ENCODE measurements around the gene XRCC1.
"Not testable (repeated sequence)": the region's sequence is repeated elsewhere in the genome, so short reads cannot be mapped to it uniquely, and the experiment has no call there.

XRCC1 gene

DNA sequence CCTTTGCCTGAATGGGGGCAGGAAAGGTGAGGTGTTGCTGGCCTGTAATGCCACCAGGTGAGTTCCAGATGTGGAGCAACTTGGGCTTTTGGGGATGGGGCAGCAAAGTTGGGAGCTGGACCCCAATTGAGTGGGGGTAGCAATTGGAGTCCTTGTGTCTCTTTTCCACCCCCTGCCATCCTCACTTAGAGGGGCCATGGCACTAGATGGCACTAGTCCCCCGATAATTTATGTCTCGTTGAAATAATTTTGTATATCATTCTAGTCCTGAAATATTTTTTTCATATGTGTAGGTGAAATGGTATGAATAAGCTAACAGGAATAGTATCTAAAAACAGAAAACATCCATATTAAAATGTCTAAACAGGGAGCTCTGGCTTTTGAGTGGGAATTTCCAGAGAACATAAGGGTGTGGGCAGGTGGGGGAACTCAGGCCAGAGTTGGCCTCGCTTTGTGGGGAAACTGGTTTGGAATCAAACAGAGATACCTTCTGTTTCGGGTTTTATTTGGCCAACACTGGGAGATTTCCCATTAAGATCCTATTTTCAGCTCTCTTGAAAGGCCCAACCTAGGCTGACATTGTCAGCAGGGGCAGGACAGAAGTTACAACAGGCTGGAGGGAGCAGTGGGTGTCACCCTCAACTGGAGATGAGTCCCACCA lies 24.4 kb upstream of the XRCC1 start:
- DNase-seq = no peak

DNA sequence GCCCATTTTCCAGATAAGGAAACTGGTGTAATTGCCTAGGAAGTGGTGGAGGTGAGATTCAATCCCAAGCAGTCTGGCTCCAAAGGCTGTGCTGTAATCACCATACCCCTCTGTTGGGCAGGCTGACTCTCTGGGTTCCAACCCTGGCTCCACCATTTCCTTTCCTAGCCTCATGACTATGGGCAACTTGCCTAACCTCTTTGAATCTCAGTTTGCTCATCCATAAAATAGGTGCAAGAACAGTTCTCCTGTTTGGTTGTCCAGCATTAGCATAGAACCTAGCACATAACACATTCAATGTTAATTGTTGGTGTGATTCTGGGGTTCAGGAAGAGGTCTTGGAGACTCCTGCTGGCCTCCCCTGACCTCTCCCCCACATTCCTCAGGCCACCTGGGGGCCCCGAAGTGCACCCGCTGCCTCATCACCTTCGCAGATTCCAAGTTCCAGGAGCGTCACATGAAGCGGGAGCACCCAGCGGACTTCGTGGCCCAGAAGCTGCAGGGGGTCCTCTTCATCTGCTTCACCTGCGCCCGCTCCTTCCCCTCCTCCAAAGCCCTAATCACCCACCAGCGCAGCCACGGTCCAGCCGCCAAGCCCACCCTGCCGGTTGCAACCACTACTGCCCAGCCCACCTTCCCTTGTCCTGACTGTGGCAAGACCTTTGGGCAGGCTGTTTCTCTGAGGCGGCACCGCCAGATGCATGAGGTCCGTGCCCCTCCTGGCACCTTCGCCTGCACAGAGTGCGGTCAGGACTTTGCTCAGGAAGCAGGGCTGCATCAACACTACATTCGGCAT lies 23.3 kb upstream of the XRCC1 start:
- DNase-seq = no peak

DNA sequence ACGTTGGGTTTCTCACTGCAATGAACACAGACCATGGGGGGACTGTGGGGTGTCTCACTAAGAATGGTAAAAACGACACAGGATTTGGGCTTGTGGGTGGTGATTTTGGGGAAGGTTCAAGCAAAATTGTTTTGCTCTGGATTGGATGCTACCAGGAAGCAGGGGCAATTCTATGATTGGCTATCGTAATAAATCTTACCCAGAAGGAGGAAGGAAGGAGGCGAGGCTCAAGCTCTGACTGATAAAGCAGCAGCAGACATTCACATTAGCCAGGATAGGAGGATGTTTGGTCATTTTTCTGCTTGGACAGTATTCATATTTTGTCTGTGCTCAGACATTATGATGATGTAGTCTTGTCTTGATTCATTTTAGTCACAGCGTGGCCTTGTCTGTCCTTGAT lies 22.5 kb upstream of the XRCC1 start:
- DNase-seq = no peak

DNA sequence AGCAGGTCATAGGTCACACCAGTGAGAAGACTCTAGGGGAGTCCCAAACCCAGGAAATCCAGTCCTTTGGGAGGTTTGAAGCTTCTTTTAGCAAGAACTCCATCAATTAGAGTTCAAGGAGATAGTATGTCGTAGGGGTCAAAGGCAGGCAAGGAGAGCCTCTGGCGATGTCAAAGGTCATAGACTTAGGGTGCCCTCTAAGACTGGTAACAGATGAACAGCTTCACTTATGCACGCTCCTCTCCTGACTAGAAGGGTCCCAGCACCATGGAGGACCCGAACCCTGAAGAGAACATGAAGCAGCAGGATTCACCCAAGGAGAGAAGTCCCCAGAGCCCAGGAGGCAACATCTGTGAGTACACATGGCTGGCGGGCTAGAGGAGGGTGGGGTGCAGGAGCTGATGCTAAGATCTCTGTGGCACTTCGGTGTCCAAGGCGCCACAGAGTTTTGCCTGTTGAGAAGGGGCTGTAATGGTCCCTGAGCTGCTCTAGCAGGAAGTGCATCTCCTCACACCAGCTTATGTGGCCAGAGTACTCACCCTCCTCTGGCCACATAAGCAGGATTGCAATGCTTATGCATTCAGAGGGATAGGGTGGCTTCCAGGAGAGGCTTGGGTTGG lies 21.6 kb upstream of the XRCC1 start:
- no peak for DNase-seq

DNA sequence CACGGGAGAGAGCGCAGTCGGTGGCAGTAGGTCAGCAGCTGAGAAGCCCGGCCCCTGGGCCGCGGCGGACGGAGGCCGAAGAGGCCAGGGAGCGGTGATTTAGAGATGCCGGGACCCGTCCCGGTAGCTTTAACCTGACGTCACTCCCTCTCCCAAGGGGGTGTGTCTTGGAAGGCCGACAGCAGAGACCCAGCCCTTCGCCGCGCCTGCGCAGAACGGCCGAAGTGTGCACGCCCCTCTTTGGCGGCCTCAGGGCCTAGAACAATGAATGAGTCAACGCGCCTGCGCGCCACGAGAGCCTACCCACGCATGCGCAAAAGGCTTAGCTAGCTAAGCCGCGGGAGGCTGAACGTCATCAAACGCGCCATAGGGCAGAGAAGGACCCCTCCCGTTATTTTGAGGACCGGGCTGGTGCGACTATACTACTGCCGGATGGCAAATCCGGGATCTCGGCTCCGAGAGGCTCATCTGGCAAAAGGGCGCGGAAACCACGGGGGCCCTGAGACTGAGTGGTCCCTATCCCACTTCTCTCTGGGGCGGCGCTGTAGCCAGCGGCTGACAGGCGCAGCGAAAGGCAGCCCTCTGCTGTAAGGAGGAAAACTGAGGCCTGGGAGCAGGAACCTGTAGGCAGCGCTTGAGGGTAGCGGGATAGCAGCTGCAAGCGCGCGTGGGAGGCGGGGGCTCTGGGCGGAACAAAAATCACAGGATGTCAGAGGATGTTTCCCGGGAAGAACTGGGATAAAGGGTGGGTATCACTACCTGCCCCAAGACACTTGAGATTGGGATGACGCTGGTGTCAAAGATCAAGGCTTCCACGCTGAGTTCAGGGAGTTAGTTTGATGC lies 20.9 kb upstream of the XRCC1 start, which contains the start of the genes IRGQ and ZNF576:
Gene IRGQ (minus strand): TSS at position 136 of the 843 bp plus-strand sequence. CDS start 796 bp downstream, outside the sequence.
Gene ZNF576 (plus strand): TSS at position 597 of the 843 bp plus-strand sequence. CDS start 514 bp downstream, outside the sequence.
- peak; percentile 99 for DNase-seq

DNA sequence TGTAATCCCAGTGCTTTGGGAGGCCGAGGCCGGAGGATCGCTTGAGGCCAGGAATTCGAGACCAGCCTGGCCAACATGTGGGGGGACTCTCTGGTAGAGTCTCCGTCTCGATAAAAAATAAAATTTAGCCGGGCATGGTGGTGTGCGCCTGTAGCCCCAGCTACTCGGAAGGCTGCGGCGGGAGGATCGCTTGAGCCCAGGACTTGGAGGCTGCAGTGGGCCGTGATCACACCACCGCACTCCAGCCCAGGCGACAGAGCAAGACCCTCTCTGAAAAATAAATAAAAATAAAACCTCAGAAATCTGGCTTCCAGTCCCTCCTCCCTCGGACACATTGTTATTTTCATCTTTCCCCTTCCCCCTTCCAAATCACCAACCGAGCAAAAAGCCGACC lies 20.3 kb upstream of the XRCC1 start:
- DNase-seq = no peak

DNA sequence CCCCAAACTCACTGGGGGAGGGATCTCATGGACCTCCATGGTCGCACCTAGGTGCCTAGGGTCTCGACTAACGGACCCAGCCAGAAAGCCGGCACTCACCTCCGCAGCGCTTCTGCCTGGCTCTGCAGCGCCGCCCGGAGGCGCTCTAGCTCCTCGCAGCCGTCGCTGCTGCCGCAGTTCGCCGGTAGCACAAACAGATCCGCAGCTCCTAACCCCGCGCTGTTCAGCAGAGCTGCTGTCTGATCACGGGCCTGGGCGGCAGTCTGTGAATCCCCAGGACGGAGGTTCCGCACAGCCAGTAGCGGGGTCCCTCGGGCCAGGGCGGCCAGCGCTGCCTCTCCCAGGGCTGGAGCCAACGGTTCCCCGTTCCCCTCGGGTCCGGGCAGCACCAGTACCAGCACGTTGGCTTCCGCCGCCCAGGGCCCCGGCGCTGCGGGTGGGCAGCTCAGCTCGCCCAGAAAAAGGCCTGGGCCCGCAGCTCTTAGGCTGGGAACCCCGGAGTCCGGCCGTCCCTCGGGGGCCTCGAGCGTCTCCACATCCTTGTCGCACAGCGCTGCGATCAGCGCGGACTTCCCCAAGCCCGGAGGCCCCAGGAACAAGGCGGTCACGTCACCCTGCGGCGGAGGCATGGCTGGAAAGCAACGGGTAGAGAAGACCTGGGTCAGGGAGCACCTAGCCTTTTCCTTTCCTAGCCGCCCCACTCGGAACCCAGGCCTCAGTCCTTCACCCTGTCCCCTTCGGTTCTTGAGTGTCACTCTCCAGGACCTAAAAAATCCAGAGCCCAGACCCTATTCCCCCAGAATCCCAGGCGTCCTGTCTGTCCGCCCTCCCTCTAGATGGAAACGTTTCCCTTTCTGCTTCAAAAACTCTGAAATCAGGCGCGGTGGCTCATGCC lies 19.6 kb upstream of the XRCC1 start:
- peak; percentile 47 for DNase-seq

DNA sequence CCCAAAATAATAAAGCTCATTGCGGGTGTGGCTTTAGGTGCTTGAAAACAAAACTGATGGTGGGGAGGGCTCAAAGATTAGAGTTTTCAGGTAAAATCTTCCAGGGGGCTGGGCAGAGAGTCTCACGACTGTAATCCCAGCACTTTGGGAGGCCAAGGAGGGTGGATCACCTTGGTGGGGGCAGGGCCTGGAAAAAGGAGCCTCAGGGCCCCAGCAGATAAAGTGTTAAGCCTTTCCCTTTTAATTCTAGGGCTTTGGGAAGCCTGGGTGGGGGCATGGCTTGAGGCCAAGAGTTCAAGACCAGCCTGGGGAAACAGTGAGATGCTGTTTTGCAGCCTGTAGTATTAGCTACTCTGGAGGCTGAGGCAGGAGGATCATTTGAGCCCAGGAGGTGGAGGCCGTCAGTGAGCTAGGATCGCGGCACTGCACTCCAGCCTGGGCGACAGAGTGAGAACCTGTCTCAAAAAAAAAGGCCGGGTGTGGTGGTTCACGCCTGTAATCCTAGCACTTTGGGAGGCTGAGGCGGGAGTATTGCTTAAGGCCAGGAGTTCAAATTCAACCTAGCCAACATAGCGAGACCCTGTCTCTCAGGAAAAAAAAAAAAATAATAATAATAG lies 18.9 kb upstream of the XRCC1 start:
- DNase-seq = no peak

DNA sequence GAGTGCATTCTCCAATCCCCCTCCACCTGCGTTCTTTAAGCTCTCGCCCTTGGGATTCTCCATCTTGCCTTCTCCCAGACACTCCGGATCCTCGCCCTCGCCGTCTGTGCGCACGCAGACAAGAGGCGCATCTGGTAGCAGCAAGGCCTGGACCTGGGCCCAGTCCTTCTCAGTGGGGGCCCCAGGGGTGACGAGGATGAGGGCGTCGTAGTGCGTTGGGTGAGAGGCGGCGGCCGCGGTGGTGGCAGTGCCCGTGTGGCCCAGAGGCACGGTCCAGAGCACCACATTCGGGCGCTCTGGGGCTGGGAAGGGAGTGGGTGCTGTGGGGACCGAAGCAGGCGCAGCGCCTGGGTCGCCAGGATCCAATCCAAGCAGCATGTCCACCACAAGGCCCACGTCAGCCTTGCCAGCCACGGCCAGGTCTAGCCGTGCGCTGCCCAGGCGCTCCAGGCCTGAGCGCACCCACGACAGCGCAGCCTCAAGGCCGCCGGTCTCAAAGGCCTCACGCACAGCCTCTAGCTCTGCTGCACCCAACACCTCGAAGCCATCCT lies 17.5 kb upstream of the XRCC1 start:
- DNase-seq = no peak

DNA sequence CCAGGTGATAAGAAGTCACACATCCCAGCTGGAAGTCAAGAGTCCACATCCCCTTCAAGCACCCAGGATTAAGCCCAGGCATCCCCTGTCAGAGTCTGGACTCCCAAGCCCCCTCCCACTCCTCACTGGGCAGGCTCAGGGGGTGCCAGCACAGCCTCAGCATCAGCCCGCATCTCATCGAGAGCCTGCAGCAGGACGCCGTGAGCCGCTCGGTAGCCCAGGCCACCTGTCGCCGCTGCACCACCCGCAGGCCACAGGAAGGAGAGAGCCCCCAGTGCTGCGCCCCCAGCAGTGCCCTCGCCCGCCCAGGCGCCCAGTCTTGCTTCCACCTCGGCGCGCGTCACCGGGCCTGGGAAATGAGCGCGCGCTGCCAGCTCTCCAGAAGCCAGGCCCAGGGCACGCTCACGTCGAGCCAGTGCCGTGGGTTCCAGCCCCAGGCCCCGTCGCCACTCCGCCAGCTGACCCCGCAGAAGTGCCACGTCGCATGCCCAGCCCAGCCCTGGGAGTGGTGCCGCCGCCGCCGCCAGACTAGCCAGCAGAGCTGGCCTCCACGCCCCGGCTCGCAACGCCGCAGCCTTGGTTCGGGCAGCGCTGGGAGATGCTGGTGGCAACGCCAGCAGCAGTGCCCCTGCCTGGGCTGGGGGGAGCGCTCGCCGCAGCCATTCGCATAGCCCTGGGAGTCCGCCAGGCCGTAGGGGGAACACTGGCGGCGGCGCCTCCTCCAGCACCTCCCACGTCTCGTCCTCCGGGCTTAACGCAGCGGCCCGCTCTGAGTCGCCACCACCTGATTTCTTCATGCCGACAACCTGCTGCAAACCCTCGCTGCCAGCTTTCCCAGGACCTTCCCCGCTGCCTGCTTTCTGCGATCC lies 16.8 kb upstream of the XRCC1 start:
- no peak for DNase-seq

DNA sequence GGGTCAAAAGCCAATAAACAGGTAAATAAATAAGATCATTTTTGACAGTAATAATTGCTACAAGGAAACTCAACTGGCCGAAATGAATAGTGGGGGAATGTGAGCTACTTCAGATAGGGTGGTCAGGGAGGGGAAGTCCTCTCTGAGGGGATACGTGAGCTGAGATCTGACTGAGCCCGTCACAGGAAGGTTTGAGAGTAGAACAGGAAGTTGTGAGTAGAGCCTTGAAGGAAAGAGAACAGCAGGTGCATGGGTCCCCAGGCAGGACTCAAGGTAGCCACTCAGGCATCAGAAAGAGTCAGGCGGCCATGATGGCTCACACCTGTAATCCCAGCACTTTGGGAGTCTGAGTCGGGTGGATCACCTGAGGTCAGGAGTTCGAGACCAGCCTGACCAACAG lies 14.4 kb upstream of the XRCC1 start:
- DNase-seq = no peak

DNA sequence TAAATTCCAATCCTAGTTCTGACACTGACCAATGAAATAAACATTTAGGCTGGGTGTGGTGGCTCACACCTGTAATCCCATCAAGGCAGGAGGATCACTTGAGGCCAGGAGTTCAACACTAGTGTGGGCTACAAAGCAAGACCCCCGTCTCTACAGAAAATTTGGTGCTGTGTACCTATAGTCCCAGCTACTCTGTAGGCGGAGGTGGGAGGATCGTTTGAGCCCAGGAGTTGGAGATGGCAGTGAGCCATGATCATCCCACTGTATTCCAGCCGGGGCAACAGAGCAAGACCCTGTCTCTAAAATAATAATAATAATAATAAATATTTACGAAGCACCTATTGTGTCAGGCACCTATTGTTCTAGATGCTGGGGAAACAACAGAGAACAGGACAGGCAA lies 13.9 kb upstream of the XRCC1 start:
- no peak for DNase-seq

DNA sequence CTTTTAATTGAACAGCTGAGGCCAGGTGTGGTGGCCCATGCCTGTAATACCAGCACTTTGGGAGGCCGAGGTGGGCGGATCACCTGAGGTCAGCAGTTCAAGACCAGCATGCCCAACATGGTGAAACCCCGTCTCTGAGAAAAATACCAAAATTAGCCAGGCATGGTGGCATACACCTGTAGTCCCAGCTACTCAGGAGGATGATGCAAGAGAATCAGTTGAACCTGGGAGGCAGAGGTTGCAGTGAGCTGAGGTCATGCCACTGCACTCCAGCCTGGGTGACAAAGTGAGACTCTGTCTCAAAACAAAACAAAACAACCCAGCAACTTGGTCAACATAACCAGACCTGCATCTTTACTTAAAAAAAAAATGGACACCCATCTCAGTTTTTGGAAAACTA lies 11.7 kb upstream of the XRCC1 start:
- DNase-seq = not testable (repeated sequence)

DNA sequence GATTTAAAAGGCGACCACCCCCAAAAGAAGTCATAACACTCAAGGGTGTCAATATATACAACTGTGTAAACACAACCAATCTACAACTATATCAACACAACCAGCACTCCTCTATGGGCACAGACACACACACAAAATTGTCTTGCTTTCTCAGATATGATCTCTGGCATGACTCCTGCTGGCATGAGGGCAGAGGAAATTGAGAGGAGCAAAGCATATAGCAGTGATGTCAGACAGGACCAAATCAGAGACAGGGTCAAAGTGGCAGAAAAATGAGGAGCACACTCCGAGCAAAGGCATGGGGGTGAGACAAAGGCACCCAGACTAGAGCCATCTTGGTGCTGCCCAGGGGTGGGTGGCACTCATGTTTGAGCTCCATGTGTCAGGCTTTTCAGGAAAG lies 11.0 kb upstream of the XRCC1 start:
- no peak for DNase-seq

DNA sequence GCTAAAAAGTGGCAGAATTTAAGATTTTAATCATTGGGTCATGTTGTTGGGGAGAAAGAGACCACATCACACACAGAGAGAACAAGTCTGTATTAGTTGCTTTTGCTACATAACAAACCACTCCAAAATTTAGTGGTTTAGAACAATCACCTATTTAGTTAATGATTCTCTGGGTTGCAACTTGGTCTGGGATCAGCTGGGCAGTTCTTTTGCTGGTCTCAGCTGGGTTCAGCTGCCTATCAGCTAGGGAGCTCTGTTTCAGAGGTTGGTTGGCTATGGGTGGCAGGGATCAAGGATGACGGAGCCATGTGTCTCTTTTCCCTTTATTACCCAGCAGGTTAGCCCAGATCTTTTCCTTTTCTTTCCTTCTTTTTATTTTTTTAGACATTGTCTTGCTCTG lies 9.2 kb upstream of the XRCC1 start:
- no peak for DNase-seq

DNA sequence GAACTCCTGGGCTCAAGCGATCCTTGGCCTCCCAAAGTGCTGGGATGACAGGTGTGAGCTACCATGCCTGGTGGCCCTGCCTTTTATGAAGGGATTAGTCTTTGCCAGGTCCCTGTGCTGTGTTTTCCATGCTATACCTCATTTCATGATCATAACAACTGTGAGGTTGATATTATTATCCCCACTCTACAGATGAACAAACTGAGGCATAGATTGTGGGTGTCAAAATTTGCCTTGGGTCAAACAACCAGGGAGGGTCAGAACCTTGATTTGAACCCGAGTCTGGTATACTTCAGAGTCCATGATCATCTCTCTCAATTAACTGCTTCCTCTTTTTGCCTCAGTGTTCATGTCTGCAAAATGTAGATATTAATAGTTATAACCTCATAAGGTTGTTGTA lies 7.2 kb upstream of the XRCC1 start:
- no peak for DNase-seq

DNA sequence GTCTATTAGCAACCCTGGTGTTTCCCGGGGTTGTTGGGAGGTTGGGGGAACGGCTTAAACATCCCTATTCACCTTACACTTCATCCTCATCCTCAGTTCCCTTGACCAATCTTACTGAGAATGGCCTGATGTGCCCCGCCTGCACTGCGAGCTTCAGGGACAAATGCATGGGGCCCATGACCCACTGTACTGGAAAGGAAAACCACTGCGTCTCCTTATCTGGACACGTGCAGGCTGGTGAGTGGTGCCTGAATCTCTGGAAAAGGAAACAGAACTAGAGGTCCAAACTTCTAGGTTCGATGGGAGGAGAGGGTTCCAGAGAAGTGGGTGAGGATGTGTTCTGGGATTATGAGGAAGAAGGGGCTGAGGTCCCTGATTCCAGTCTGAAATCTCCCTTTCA lies 6.1 kb upstream of the XRCC1 start:
- DNase-seq = no peak

DNA sequence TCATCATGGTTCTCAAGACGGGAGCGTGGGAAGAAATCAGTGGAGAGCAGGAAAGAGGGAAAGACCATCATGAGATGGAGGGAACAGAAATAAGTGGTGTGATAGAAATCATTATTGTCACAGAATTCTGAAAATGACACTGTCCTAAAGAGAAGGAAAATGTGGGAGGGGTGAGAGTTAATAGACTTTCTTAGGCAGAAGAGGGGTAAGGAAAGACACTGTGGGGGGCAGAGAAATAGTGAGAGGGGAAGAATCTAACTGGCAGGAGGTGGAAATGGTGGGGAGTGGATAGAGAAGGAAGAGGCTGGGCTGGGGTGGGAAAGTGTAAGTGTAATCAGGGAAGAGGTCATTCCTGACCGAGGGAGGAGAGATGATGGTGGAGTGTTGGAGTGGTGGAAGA lies 3.5 kb upstream of the XRCC1 start:
- no peak for DNase-seq

DNA sequence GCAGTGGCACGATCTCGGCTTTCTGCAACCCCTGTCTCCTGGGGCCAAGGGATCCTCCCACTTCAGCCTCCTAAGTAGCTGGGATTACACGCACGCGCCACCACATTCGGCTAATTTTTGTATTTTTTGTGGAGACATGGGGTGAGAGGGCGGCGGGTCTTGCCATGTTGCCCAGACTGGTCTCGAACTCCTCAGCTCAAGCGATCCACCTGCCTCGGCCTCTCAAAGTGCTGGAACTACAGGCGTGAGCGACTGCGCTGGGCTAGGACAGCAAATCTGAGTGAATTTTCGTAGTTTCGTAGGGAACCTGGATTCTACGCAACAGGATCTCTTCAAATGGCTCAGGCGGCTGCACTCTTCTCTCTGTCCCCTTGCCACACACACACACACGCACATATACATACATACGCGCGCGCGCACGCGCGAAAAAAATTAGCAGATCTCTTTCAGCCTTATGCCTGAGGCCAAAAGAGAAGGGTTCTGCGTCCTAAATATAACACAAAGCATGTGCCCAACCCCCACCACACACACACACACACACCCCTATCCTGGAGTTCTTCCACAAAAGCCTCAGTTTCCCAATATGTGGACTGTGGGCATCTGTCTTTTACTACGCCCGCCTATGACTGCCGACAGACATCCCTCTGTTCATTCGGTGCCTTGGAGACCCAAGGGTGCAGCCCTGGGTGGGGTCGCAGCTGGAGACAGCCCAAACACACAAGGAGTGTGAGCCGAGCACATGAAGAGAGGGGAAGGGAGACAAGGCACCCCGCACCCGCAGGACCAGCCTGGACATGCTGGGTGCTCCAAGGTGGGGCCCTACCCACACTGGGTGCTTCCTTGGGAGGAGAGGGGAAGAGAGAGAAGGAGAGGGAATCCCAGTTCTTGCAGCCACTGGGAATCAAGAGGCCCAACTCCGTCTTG lies 890 bp upstream of the XRCC1 start:
- DNase-seq = no peak

Data from fibroblast of skin of scalp (primary cell).